HPDE6-E6E7 (cell line): ENCODE measurements around the gene ADAM12.
A peak's percentile ranks its signal among the peaks of the same experiment; 100 is the strongest.
"Not testable (repeated sequence)": the region's sequence is repeated elsewhere in the genome, so short reads cannot be mapped to it uniquely, and the experiment has no call there.

Source experiments
- DNase-seq: peaks from one replicate; pipeline ENCODE4 v3.0.0; 2011; ENCODE audit warnings: missing footprints; ENCODE audit errors: extremely low spot score

Gene ADAM12

DNA sequence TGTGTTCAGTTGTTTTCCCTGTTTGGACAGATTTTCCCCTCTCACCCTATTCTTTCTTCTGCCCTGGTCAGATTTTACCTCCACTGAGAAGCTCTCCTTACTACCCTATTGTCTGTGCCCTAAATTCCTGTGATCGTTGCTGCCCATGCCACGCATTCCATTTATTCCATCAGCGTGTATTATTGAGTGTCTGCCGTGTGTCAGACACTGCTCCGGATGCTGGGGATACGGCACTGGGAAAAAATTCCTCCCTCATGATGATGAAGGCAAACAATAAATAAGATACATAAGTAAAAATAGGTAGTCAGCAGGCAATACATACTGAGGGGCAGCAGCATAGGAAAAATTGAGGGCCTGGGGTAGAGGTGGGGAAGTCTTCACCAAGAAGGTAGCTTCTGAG is 405.1 kb downstream of the ADAM12 start:
- DNase-seq = no peak

DNA sequence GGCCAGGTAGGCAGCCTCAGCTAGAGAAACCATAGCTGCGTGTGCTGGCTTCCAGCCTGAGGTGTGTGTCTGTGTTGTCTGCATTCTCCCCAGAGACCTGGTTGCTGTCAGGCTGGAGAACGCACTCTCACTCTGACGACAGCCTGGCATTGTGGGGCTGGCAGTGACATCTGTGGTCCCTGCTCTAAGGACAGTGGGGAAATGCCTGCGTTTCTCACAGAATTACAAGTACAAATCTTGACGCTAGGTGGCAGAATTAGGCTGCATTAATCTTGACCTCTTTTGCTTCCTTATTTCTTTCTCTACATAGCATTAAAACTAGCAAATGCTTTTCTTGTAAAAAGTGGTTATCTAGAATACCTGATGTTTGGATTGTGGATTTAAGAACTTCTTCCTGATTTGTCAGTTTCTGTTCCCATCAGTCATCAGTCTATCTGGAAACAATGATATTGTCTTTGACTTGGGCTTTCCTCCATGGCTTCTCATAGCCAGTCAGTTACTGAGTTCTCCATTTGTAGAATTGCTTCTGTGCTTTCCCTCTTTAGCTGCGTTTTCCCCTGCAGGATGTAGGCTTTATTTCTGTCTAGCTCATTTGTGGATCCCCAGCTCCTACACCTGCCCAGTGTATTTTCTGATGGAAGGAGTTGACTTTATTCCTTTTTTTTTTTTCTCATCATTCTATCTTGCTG is 405.9 kb downstream of the ADAM12 start:
- DNase-seq = peak; percentile 25

DNA sequence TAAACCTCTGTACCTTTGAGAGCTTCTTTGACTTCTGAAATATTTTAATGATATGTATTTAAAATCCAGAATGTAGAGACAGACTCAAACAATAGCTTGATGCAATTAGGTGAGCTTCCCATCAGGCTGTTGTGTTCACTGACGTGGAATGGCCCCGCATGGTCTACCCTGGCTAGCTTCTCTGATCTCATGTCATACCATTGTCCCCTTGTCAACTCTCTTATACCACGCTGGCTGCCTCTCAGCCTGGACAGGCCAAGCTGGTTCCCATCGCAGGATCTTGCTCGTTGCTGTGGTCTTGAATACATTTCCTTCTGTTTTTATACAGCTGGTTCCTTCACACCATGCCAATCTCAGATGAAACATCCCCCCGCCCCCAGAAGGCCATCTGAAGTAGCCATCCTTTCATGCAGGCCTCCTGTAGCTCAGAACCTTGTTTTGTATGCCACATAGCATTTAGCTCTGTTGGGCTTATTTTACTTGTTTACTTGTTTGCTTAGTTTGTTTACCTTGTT is 407.7 kb downstream of the ADAM12 start:
- DNase-seq = no peak

DNA sequence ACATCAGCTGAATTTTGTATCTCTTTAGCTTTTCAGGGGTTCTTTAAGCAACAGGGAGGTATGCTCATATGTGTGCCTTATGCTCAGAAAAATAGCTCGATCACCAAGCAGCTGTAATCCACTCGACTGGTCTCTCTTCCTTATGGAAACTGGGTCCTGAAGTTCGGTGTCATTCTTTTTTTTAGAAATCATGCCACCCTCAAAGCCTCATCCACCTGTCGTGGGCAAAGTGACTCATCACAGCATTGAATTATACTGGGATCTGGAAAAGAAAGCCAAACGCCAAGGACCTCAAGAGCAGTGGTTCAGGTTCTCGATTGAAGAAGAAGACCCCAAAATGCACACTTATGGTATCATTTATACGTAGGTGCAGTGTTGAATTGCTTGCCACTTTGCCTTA is 408.3 kb downstream of the ADAM12 start:
- no peak for DNase-seq

DNA sequence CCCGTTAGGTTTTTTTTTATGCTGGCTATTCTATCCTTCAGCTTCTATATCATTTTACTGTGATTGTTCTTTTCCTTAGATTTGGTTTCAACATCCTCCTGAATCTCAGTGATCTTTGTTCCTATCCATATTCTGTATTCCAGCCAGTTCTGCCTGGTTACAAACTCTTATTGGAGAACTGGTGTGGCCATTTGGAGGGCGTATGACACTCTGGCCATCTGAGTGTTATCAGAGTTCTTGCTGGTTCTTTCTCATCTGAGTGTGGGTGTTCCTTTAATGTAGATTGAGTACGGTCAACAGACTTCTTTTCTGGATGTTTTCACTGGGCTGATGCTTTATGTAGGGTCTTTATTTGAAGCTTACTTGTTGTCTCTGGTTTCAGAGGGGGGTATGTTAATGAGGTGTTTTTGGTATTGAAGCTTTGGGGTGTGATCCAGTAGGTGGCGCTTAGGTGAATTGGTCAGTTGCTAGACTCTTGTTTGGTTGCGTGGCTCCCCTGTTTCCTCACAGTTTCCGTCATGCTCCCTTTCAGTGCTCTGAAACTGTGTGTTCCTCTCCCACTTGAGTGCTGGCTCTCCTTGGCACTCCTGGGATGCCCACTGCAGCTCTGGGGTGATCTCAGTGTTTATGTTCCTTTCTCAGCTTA is 411.2 kb downstream of the ADAM12 start:
- DNase-seq = no peak

DNA sequence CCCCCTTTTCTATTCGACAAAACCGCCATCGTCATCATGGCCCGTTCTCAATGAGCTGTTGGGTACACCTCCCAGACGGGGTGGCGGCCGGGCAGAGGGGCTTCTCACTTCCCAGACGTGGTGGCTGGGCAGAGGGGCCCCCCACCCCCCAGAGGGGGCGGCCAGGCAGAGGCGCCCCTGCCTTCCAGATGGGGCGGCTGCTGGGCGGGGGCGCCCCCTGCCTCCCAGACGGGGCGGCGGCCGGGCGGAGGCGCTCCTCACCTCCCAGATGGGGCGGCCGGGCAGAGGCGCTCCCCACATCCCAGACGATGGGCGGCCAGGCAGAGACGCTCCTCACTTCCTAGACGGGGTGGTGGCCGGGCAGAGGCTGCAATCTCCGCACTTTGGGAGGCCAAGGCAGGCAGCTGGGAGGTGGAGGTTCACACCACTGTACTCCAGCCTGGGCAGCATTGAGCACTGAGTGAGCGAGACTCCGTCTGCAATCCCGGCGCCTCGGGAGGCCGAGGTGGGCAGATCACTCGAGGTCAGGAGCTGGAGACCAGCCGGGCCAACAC is 418.1 kb downstream of the ADAM12 start:
- not testable (repeated sequence) for DNase-seq

DNA sequence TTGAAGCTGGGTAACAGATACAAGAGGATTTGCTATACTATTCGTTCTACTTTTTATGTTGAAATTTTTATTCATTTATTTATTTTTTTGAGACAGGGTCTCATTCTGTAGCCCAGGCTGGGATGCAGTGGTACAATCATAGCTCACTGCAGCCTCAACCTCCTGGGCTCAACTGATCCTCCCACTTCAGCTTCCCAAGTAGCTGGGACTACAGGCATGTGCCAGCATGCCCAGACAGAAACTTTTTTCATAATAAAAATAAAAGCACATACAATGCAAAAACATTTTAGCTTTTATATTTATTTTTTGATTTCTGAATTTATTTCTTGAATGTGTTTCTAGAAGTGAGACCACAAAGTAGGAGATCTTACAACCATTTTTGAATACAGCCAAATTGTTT is 420.7 kb downstream of the ADAM12 start:
- DNase-seq = no peak

DNA sequence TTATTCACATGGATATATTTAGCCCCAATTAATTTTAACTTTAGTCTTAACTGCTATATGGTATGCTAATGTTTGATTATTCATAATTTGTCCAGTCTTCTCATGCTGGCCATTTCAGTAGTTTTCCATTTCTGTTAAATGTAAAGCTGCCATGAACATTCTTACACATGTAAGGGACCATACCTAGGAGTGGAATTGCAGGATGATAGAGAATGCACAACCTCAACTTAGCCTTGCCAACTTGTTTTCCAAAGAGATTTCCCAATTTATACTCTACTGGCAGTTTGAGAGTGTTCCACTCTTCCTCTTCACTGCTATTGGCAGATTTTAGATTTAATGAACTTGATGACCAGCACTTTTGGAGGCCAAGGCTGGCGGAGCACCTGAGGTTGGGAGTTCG is 423.7 kb downstream of the ADAM12 start:
- DNase-seq = no peak
